GM19035 (cell line): ENCODE results near the gene RPF1.
A peak's percentile ranks its signal among the peaks of the same experiment; 100 is the strongest.
"Not testable (repeated sequence)": the region's sequence is repeated elsewhere in the genome, so short reads cannot be mapped to it uniquely, and the experiment has no call there.

Experiments
- ATAC-seq: cut with Tn5 transposase; IDR thresholded peaks from one replicate; pipeline ENCODE4 v1.9.1; 2021; ENCODE audit not compliant: unreplicated experiment

The RPF1 gene

DNA sequence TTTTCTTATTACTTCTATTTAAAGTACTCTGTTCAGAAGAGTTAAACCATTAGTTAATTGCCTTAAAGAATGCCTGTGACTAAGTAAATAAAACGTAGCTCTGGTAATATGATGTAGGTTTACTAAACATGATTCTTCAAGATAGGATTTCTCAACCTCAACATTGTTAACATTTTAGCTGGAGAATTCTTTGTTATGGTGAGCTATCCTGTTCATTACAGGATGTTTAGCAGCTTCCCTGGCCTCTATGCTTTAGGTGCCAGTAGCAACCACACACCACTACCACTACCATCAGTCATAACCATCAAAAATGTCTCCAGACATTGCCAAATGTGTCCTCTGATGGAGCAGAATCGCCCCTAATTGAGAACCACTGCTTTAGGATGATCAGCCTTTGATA is 10.7 kb downstream of the RPF1 start:
- ATAC-seq = no peak

DNA sequence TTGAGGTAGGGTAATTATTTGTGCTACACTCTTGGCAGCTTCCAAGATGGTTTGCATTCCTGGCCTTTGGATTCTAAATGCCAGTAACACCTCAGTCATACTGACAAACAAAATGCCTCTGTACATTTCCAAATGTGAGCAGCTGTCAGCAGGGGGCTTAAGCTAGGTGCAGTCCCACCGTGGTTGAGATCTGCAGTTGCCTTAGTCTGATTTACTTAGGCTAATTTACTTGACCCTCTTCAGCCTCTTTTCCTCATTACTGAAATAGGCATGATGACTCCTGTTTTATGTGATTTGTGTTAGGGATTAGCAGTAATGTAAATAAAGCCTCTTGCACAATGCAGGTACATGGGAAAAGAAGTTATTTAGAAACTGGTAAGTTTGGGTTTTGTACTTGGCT is 13.7 kb downstream of the RPF1 start:
- no peak for ATAC-seq

DNA sequence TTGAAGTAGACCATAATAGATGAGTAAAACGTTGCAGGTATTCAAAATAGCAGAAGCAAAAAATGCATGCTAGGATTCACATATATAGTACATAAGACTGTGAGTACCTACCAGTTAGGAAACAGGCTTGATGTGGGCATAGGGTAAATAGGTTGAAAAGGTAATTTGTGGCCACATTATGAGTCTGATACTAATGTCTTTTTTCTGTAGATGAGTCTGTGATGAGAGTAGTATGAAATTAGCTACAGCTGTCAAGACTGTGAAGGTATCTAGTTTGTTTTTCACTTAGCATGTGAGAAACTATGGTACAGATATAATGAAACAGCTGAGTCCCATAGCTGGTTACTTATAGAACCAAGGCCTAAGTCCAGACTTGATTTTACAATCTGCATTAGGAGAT is 14.7 kb downstream of the RPF1 start:
- no peak for ATAC-seq

DNA sequence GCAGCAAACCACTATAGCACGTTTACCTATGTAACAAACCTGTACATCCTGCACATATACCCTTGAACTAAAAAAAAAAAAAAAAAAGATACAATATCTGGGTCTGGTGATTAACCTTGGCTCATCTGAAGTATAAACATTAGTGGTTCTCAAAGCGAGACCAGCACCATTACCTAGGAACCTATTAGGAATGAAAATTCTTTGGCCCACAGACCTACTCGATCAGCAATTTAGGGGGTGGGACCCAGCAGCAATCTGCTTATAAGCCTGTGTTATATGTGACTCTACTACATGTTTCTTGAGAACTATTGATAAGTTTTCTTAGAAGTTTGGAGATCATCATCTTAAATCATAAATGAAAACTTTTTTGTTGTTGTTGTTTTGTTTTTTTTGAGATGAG is 17.4 kb downstream of the RPF1 start:
- no peak for ATAC-seq

DNA sequence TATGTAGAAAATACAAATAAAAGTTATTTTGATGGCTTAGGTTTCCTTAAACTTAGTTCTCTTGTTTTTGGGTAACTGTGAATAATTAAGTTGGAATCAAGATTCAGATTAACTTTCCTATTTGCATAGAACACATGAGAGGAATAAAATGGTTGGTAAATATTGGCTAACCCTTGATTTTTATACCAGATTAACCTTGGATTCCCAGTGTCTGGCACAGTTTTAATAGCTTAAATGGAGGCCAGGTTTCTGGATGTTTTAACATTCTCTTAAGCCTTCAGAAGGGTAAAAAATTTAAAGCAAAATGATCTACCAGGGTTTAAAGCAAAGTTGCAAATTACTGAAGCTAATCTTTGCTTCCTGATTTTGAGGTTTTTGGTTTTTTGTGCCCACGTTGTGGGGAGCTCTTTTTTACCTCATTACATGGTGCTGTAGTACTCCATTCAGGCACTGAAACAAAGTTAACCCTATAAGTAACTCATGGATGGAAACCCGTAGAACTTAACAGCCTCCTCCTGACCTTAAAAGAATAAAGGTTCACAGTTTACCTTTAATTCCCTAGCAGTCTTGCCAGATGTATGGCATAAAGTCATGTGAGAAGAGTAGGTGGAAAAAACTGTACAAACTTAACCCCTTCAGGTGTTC is 18.7 kb downstream of the RPF1 start:
- ATAC-seq = no peak

DNA sequence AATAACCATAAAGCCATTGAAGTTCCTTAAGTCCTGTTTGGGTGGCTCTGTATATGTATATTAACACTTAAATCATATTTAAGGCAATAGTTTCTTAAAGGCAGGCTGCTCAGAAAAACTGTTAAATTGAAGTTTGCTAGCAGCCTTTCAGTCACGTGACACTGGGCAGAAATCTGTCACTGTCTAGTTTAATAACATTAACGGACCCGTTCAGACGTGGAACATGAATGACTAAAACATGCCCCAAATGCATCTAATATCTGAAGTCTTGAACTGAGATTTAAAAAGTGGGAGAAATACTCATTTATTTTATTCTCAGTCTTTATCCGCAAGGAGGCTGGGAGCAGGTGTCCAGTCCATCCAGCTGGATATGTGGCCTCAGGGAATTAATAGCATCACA is 23.9 kb downstream of the RPF1 start:
- ATAC-seq = no peak

DNA sequence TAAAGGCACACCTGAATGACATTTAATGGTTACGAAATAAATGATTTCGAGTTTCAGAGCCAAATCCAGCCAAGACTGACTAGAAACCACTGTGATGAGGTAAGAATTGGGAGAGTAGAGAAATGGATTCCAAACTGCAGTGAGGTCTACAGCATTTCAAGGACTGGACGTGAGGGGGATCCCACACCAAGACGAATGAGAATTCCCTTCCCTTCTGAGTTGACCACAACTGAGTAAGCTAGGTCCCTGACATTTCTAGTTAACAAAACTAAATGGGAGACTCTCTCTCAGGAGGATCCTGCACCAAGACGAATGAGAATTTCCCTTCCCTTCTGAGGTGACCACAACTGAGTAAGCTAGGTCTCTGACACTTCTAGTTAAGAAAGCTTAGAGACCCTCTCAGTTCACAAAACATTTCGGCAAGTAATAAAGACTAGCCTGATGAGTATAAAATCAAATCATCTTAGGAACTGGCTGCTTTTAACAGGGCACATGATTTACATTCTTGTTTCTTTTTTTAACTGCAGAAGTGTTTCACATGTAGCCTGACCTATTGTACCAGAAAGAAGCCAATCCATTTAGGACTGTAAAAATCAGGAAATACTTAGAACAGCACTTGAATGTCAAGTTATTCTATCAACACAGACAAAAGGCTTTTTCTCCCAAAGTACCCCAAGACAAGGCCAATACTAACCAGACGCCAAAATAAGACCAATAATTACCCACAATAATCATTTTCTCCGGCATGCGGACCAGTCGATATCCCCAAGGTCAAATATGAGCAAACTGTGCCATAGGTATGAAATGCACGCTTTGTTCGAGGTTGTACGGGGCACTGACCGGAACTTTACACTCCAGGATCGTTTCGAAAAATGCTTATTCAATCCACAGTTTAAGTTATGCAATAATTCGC is 25.8 kb downstream of the RPF1 start:
- no peak for ATAC-seq

DNA sequence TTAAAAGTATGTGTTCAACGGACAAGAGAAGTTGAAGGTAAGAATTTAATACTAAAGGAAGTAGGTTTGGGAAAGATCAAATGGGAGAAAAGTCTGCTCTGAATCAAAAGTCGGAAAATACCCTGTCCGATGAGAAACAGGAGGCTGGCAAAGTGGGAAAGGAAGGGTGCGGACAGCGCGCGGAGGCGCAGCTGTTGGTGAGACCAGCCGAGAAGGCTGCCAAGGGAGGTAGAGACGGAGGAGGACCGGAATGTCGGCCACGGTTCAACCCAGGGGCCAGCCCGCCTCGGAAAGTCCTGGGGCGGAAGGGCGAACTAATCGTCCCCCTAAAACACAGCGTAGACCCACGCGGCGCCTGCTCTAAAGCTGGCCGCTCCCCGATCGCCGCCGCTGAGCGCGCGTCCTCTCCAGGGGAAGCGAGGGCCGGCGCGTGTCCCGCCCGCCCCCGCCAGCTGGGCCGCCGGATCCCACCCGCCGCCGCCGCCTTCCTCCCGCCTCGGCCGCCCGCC is 26.5 kb downstream of the RPF1 start:
- peak; percentile 42 for ATAC-seq

DNA sequence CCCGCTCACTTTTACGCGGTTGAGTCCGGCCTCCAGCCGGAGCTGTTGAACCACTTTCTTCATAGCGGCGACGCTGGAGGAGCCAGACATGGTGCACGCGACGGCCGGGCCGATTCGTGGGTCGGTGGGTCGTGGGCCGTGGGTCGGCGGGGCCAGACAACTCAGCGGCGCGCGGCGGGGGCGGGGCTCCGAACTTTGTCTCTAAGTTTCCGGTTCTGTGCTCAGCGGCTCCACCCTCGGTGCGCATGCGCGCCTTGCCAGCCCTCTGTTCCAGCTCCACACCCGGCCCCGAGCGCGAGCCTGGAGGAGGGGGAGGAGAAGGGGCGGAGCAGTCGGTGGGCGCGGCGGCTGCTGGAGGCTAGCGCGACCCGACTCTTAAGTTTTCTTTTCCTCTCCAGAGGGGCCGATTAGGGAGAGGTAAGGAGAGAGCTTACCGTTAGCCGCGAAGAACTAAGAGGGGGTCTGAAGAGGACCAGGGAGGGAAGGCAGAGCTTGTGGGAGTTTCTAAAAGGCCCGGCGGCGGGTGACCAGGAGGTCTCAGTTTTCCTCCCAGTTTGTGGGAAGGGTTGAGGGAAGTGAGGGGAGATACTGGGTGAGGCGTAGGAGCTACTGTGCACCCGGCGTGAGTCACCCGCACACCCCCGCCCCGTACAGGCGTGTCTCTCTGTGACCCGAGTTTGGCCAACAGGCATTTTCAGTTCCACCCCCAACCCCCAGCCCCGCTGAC is 27.1 kb downstream of the RPF1 start, which contains the start of the genes GNG5 and SPATA1:
Gene GNG5, minus strand, starts transcription at position 580 of the 727 bp plus-strand sequence. Its CDS starts 490 bp downstream, at position 90.
Gene SPATA1, plus strand, starts transcription at position 385 of the 727 bp plus-strand sequence. CDS start 9,974 bp downstream, outside the sequence.
- peak; percentile 78 for ATAC-seq

DNA sequence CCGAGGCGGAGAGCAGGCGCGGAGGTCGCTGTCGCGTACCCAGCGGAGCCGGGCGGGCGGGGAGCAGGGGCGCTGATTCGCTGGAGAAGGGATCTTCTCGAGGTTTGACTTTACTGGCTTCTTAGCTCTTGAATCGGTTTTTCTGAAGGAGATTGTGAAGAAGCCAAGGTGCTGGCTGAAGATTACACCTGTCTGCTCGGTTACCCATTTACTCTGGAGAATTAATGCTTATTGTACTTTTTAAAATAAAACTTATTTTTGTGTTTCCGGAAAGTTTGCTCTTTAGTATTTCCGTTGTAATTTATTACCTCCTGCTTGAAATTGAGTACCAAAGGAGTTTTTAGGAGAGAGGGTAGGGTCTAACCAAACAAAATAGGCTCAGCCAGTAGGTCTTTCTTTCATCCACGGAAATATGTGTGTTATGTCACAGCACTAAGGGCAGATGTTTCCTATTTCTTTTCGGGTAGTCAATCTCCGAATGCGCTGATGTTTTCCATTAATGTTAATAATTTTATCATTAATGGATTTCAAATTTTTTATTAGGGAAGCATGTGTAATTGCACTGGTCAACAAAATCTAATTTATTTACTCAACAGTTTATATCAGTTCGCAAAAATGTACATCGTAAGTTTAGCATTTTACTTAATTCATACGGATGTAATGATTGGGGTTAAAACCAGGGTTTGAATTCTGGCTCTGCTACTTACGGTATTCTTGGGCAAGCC is 27.8 kb downstream of the RPF1 start:
- ATAC-seq = no peak

DNA sequence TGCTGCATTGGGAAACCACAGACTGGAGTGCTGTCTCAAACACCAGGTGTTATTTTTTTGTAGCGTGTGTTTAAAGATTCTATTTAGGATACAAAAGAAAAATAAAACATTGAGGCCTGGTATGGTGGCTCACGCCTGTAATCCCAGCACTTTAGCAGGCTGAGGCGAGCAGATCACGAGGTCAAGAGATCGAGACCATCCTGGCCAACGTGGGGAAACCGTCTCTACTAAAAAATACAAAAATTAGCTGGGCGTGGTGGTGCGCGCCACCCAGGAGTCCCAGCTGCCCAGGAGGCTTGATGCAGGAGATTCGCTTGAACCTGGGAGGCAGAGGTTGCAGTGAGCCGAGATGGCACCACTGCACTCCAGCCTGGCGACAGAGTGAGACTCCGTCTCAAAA is 28.8 kb downstream of the RPF1 start:
- not testable (repeated sequence) for ATAC-seq

DNA sequence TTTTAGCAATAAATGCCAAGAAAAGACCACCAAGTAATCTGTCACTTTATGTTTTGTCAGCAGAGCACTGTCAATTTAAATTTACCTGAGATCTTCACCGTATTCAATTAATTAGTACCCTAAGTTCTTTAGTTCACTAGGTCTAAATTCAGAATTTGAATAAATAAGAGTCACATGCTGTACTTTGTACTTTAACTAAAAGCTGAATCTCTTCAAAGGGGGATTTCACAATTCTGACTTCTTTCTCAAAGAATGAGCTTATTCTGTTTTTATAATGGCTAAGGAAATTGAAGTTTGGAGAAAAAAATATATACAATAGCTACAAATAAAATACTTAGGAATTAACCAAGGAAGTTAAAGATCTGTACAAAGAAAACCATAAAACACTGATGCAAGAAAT is 29.4 kb downstream of the RPF1 start:
- ATAC-seq = no peak

DNA sequence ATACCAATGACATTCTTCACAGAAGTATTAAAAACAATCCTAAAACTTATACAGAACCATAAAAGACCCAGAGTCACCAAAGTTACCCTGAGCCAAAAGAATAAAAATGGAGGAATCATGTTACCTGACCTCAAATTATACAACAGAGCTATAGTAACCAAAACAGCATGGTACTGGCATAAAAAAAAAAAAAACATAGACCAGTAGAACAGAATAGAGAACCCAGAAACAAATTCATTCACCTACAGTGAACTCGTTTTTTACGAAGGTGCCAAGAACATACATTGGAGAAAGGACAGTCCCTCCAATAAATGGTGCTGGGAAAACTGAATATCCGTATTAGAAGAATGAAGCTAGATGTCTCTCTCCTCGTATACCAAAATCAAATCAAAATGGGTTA is 30.0 kb downstream of the RPF1 start:
- ATAC-seq = no peak

DNA sequence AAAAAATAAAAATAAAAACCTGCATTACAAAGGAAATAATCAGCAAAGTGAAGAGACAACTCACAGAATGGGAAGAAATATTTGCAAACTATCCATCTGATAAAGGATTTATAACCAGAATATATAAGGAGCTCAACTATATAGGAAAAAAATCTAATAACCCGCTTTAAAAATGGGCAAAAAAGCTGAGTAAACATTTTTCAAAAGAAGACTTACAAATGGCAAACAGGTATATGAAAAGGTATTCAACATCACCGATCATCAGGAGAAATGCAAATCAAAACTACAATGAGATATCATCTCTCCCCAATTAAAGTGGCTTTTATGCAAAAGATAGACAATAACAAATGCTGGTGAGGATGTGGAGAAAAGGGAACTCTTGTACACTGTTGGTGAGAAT is 31.1 kb downstream of the RPF1 start:
- no peak for ATAC-seq

DNA sequence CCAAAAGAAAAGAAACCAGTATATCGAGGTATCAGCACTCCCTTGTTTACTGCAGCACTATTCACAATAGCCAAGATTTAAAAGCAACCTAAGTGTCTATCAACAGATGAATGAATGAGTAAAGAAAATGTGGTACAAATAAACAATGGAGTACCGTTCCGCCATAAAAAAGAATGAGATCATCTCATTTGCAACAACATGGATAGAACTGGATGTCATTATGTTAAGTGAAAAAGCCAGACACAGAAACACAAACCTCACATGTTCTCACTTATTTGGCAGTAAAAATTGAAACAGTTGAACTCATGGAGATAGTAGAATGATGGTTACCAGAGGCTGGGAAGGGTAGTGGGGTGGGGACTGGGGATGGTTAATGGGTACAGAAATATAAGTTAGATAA is 31.6 kb downstream of the RPF1 start:
- ATAC-seq = no peak

DNA sequence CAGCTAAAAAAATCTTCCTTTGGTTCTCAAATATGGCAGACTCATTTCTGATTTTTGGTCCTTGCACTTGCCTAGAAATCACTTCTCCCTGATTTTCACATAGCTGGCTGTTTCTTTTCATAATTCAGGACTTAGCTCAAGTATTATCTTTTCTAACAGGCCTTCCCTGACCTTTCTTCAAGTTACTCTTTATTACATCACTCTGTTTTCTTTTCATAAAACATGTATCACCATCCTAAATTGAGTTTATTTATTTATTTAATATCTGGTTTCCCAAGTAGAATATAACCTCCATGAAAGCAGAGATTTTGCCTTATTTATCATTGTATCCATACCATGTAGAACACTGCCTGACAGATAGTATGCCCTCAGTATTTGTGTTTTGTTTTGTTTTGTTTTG is 45.5 kb downstream of the RPF1 start:
- ATAC-seq = no peak

DNA sequence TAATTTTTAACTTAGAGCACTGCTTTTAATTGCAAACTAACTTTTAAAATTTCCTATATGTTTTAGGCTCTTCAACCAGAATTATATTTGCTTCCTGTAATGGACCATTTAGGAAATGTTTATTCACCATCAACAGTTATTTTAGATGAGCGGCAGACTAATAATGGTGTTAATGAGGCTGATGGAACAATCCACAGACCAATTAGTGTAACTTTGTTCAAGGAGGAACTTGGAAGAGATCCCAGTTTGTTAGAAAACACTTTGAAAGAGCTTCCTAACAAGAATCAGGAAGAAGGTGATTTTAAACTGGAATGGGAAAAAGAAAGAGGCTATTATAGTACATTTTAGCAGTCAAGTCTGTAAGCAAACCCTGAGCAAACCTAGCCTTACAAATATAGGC is 46.7 kb downstream of the RPF1 start:
- ATAC-seq = no peak

DNA sequence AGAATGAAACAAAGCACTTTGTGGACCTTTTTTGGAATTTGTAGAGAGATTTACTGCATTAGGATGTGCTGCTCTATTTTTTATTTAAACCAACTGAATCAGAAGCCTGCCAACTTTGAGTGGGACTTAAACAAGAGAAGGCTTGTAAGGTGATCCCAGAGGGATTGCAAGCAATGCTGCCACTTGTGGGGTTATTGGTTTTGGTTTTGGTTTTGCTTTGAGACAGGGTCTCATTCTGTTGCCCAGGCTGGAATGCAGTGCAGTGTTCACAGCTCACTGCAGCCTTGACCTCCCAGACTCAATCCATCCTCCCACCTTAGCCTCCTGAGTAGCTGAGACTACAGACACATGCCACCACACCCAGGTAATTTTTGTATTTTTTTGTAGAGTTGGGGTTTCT is 59.5 kb downstream of the RPF1 start:
- no peak for ATAC-seq

DNA sequence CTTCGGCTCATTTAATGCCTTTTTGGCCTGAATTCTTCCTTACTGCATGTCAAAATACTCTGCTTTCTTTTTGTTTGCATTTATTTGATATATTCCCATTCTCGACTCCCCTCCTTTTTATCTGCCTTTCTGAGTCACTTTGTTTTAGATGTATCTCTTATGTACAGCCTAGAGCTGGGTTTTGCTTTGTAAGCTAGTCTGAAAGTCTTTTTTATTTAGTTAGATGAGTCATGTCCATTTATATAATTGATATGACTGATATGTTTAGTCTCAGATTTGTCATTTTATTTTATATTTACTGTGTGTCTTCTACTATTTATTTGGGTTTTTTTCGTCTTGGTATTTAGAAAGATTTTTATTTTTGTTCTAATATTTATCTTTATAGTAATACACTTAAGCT is 60.9 kb downstream of the RPF1 start:
- ATAC-seq = no peak

DNA sequence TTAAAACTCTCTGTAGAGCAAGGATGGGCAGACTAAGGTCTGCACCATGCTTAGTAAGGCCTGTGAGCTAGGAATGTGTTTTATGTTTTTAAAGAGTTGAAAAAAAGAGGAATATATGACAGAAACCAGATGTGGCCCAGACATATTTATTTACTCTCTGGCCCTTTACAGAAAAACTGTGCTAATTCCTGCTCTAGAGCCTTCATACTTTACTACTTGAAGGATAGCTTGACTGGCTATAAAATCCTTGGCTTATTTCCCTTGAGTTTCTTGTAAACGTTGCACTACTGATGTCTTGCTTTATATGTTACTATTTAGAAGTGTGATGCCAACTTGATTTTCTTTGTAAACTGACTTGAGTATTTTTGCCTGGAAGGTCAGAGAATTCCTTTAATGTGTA is 61.7 kb downstream of the RPF1 start:
- ATAC-seq = no peak

DNA sequence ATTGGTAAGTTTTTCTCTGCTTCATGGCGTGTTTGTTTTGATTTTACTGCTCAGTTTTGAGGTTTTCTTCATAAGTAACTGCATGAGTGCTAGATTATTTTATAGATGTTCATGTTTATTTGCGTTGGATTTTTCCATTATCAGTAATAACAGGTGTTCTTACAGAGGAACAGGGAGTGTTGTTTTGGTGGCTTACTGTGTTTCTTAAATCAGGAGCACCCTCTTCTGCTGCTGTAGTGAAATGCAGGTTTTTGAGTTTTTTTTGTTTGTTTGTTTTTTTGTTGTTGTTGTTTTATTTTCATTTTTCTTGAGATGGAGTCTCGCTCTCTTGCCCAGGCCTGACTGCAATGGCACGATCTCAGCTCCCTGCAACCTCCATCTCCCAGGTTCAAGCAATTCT is 62.6 kb downstream of the RPF1 start:
- no peak for ATAC-seq
